Measurements from ENCODE around the gene CSNK2B.
"Not testable (repeated sequence)": the region's sequence is repeated elsewhere in the genome, so short reads cannot be mapped to it uniquely, and the experiment has no call there.

Gene CSNK2B

DNA sequence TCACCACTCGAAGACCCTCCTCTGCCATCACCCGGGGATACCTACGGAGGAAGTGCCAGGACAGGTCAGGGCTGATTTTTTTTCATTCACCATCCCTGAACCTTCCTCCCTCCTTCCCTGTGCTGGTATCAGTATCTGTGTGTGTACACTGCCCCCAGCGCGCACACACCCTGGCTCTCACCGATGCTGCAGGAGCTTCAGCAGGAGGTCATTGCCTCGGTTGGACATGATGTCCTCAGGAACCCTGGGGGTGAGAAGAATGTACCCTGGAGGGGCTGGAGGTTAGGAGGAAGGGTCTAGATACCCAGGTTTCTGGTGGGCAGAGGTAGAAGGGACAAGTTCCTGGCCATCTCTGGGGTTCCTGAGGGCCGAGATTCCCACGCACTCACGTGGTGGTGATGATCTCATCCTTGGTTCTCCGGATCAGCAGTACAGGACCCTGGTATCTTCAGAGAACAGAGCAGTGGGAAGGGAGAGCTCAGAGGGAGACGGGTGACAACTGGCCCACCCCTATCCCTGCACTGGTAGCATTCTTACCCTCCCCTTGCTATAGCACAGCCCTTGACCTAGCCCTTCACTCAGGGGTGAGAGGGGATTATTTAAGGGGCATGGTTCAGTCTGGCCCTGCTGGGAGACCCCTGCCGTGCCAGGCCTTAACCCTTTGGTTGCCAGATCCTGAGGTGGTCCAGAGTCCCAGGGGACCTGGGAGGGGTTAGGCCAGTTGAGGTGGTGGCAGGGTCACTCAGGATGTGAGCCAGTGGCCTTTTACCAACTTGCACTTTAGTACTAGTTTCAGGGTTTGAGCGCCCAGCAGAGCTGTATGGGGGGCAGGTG, 22.2 kb downstream of the CSNK2B start:
- no peak for DNase-seq (ENCODE audit: low read depth in 2 of 2)

DNA sequence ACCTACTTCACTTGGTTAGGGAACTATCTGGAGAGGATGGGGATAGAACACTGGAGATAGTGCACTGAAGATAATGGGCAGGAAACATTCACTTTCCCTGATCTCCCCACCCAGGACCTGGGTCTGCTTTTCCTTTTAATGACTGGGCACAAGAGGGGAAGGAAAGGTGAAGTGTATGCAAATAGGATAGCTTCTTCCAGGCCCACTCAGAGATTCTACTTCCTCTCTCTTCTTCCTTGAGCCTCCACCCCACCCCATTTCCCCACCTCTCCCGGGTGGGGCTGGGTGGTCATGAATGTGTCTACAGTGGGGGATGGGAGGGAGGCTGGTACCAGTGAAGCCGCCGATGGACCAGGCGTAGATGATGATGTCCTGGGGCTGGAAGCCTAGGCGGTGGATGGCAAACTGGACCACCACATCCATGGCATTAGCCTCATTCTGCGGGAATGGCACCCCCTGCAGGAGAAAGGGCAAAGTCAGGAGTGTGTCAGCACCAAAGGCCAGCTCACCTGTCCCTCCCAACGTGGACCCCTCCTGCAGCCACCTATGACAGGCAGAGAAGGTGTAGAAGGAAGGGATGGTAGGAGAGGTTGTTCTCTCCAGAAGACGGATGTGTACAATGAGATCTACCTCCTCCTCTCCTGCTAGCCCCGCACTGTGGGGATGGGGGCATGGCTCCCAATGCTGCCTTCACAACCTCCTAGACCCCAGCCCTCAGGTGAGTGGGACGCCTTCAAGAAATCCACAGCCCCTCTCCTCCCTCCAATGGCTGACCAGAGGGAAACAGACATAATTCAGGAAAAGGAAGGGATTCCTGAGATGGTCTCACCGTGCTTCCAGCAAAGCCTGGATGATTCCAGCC, 23.6 kb downstream of the CSNK2B start:
- no peak for DNase-seq (ENCODE audit: low read depth in 2 of 2)

DNA sequence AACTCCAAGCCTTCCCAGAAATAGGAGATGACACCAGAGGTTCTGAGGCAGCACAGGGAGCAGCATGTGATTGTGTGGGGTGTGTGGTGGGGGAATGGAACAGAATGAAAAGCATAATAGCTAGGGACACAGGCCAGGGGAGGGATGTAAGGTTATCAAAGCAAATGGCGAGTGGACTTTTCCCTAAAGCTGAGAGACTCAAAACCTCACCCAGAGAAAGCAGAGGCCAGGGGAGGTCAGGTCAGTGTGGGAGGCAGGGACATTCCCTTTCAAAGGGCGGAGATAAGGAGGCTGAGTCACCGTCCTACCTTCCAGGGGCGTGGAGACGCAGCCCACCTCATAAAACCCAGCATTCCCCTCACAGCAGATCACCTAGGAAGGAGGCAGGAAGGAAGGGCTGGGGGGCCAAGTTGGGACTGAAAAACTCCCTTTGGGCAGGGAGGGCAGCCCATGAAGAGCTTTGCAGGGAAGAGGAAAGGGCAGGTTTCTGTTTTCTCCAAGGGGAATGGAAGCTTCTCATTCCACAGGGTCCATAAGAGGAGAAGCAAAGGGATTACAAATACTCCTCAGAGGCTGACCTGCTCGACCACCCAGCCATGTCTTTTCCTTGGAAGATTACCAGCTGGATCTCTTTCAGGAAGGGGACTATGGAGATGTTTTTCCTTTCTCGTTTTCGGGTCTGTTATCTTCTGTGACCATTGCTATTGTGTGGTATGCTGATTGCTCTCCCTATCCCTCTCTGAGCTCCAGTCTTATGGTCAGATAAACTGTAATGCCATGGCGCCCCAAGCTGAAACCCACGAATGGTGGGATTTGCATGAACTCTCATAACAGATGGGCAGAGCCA, 24.6 kb downstream of the CSNK2B start:
- no peak for DNase-seq (ENCODE audit: low read depth in 2 of 2)

DNA sequence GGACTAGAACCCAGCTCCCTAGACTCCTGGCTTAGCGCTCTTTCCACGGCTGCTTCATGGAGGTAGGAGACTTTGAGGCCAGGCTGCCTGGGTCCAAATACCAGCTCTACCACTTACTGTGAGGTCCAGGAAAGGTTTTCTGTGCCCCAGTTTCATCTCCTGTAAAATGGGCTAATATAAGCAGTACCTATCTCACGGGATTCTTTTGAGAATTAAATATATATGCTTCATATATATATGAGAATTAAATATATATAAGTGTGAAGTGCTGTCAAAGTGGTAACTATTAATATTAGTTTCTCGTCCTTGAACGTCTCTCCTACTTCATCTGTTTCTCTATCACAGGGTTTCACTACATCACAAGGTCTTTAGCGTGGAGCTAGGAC, 25.2 kb downstream of the CSNK2B start:
- no peak for DNase-seq (ENCODE audit: low read depth in 2 of 2)

DNA sequence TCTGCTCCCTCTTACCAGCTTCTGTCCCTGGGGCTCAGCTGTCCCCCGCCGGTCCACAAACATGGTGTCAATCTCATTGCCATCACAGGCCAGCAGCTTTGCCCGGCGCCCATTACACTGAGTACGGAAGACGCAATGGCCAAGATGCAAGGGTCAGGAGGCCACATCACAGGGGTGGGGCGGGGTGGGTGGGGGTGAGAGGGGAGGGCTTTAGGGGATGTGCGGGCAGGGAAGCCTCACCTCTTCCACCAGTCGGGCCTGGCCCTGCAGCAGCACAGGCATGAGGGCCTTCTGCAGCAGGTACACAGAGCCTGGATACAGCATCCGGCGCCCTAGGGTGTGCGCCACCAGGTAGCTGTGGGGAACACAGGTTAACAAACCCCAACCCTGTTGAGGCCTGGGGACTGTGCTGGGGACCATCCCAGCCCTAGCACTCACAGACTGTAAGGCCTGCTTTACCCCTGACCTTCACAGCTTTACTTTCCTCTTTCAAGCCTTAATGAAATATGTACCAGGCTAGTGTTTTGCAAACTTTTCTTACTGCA, 25.8 kb downstream of the CSNK2B start:
- DNase-seq (ENCODE audit: low read depth in 2 of 2): no peak

DNA sequence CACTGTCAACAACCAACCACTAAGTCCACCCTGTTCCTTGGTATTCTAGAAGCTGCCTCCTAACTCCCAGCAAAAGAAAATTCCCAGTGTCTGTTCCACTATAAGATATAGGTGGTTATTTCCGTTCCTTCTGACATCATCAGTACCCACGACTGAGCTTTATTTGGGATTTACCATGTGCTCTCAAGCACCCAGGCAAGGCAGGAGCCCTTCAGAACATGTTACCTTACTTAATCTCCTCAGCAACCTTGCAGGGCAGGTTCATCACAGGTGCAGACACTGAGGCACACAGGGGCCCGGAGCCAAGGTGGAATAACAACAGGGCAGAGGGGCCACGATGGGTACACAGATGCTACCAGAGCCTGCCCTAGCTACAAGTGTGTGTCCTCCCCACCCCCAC, 26.5 kb downstream of the CSNK2B start:
- no peak for DNase-seq (ENCODE audit: low read depth in 2 of 2)

DNA sequence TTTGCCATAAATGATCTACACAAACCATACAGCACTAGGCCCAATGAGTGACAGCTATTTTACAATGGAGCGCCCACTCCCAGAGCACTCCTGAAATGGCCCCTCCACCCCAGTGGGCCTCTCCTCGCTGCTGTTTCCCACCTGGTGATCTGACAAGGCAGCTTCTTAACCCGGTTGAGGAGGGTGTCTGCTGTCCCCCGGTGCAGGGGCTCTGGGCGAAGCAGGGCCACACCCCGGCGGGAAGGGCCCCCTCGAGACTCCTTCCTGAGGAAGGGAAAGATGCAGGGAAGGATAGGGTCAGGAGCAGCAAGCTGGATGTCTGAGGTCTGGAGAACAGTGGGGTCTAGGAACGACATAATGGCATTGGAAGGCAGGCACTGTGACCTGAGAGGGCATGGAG, 27.0 kb downstream of the CSNK2B start:
- DNase-seq (ENCODE audit: low read depth in 2 of 2): no peak

DNA sequence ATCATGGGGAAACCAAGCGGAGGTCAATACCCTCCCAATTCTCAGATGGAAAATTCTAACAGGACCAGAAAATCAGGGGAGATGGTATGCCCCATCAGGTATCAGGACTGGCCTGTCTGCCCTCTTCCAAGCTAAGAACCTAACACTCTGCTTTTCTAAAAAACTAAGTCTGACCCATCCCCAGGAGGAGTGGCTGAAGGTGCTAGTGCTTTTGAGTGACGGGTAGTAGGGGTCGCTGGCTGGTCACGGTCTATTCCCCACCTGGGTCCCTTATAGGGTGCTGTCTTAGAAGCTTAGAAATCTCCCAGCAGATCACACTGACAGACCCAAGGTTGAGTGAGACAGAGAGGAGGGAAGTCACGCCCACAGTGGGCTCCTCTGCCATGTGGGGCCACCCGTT, 27.7 kb downstream of the CSNK2B start:
- DNase-seq (ENCODE audit: low read depth in 2 of 2): no peak

DNA sequence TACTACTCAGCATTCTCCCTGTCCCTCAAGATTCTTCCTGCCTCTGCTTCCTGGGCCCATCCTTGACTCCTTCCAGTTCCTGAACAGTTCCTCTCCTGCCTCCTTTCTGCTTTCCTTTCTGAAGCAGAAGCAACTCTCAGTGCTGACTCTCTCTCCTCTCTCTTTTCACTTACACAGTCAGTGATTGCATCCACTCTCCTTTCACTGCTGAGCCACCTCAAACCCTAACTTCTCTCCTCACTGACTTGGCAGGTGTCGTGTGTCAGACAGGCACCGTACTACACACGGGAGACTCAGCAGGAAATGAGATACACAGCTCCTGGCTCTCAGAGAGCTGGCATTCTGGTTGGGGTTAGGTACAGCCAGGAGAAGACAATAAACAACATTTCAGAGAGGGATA, 31.7 kb downstream of the CSNK2B start:
- no peak for DNase-seq (ENCODE audit: low read depth in 2 of 2)

DNA sequence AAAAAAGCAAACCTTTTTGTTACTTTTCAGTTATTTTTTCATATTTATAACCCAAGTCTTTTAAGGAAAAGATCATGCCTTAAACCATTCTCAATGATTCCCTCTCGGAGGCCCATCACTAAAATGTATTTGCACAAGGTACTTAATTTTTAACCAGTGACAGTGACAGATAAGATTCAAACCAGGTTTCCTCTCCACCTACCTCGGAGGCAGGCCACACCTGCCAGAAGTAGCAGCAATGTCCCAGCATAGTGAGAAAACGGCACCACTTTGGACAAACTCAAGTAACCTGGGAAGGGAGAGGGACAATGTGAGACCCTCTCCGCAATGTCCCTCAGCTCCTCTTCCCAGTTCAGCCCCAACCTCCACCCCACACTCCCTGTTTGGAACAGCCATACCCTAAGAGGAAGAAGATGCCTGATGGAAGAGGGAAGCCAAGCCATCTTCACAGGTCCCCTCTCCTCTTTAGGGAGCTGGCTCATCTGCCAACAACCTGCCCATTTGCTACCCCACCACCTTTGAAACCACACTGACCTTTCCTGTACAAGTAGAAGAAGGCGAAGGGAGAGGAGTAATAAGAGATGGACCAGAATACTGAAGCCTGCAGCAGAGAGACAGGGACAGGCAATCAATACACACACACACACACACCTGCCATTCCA, 35.0 kb downstream of the CSNK2B start:
- no peak for DNase-seq (ENCODE audit: low read depth in 2 of 2)

DNA sequence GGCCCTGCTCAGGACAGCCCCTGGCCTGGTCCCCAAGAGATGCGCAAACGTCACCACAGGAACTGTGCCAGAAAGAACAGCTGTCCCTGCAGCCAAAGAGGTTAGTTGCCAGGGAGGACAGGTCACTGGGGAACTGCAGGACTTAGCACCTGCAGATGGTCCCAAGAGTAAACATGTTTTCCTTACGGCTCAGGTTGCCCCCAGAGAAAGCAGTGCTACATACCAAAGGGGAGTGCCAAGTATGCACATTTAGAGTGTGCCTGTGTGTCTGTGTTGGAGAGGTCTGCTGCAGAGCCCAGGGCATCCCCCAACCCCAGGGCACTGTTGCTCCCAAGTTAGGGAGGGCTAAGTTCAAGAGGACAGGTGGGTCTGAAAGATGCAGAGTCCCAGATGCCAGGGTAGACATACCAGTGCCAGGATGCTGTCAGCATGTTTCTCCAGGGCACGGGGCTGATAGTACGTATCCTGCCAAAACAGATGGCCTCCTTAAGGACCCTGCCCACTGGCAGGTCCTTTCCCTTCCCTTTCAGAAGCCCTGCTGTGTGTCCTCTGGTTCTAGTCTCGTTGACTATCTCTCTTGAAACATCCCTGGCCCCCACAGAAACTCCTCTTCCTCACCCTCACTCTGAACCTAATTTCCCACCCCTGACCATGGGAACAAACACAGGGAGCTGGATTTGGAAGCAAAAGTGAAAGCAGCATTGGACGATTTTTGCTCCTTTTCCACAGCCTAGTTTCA, 36.0 kb downstream of the CSNK2B start:
- DNase-seq (ENCODE audit: low read depth in 2 of 2): no peak

DNA sequence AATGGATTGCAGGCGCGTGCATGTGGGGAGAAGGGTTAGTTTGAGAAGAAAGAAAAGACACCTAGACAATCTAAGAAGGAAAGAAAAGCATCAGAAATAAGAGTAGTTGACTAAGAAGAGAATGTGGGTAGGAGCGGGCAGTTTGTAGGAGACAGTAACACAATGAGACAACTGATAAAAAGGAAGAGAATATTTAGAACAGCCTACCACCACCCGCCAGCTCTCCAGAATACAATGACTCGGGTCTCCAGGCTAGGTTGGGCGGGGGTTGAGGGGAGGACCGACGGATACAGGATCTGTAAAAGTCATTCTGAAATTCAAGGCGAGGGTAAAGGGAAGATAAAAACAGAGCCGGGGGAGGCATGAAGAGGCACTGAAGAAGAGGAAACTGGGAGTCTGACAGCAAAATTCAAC, 36.5 kb downstream of the CSNK2B start:
- DNase-seq (ENCODE audit: low read depth in 2 of 2): peak in 1 of 2 donors; percentile 27

DNA sequence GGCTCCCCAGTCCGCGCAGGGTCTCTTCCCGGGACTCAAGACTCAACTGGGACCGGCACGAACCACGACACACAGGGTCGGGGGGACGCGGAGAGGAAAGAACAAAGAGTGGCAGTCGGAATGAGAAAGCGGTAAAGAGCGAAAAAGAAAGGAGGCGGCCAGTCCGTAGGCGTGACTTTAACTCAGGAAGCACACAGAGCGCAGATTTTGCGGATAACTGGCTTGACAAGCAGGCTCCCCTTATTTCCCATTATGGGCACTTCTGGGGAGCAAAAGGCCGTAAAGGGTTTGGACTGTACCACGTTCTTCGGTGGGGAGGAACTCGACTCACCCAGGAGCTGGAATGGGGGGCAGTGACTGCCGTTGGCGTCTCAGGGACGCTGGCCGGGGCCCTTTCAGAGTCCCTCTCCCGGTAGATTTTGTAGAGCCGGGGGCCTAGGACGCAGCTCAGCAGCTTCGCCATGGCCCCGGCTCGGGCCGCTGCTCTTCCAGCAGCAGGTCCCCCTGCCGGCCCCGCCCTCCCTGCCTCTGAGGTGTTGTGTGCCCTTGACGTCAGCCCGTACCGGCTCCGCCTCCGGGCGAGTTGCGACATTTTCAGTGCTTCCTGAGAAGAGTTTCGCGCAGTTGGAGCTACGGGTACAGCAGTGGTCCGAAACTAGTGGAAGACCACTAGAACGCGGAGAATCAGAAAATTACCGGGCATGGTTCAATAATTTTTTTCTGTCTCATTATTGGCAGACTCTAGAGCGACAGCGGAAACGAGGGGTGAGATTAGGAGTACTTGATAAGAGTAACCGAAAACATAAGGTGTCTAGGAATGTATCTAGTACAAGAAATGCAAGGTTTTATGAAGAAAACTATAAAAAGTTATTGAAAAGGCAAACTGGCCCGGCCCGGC, 37.2 kb downstream of the CSNK2B start, which contains the start of gene ABHD16A:
Gene ABHD16A (minus strand): TSS at position 506 of the 898 bp plus-strand sequence. CDS start 43 bp downstream, at position 463.
- peak; percentile 96 to 98 for DNase-seq (ENCODE audit: low read depth in 2 of 2)

DNA sequence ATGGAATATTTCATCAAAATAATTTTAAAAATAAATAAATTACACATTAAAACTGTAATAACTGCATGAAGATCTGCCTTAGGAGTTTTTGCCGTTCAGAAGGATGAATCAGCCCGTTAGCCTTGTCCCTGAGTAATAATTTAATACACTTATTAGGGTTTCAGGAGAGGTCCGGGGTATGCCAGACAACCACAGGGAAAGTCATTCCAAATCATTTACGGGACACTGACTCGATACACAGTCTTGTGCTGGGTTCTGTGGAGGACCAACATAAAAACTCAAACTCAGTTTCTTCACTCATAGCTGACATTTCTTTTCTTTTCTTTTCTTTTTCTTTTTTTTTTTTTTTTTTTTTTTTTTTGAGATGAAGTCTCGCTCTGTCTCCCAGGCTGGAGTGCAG, 40.1 kb downstream of the CSNK2B start:
- DNase-seq (ENCODE audit: low read depth in 2 of 2): no peak

DNA sequence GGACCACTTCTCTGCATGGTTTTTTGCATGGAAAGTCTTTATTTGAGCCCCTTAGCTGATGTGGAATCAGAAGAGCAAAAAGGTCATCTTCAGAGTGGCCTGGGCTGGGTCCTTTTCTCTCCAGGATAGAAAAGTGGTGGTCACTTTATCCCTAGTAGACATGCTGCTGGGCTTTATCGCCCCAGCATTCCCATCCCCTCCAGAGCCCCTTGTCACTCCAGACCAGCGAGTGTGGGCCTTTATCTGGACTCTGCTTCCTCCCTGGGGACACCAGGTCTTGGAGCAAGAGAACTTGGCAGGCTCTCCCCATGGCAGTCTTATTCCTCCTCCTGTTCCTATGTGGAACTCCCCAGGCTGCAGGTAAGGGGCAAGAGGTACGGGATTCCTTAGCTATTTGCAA, 40.7 kb downstream of the CSNK2B start, which contains the start of gene LY6G6F:
Gene LY6G6F (plus strand): TSS at position 268 of the 400 bp plus-strand sequence. CDS start 41 bp downstream, at position 309.
- DNase-seq (ENCODE audit: low read depth in 2 of 2): no peak

DNA sequence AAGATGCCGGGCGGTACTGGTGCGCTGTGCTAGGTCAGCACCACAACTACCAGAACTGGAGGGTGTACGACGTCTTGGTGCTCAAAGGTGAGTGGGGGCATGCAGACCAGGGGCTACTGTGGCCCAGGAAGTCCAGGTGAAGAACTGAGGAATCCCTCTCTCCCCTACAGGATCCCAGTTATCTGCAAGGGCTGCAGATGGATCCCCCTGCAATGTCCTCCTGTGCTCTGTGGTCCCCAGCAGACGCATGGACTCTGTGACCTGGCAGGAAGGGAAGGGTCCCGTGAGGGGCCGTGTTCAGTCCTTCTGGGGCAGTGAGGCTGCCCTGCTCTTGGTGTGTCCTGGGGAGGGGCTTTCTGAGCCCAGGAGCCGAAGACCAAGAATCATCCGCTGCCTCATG, 41.8 kb downstream of the CSNK2B start:
- no peak for DNase-seq (ENCODE audit: low read depth in 2 of 2)

DNA sequence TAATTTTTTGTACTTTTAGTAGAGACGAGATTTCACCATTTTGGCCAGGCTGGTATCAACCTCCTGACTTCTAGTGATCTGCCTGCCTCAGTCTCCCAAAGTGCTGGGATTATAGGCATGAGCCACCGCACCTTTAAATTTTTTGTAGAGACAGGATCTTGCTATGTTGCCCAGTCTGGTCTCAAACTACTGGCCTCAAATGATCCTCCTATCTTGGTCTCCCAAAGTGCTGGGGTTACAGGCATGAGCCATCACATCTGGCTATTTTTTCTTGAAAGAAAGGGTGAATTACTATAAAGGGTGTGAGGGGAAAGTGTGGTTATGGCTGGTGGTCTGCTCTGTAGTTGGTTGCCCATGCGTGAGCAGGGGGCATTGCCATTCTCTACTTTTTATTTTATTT, 42.3 kb downstream of the CSNK2B start:
- no peak for DNase-seq (ENCODE audit: low read depth in 2 of 2)

DNA sequence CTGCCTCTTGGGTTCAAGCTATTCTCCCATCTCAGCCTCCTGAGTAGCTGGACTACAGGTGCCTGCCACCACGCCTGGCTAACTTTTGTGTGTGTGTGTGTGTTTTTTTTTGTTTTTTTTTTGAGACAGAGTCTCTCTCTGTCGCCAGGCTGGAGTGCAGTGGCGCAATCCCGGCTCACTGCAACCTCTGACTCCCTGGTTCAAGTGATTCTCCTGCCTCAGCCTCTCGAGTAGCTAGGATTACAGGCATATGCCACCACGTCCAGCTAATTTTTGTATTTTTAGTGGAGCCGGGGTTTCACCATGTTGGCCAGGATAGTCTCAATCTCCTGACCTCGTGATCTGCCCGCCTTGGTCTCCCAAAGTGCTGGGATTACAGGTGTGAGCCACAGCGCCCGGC, 43.3 kb downstream of the CSNK2B start:
- DNase-seq (ENCODE audit: low read depth in 2 of 2): not testable (repeated sequence)

DNA sequence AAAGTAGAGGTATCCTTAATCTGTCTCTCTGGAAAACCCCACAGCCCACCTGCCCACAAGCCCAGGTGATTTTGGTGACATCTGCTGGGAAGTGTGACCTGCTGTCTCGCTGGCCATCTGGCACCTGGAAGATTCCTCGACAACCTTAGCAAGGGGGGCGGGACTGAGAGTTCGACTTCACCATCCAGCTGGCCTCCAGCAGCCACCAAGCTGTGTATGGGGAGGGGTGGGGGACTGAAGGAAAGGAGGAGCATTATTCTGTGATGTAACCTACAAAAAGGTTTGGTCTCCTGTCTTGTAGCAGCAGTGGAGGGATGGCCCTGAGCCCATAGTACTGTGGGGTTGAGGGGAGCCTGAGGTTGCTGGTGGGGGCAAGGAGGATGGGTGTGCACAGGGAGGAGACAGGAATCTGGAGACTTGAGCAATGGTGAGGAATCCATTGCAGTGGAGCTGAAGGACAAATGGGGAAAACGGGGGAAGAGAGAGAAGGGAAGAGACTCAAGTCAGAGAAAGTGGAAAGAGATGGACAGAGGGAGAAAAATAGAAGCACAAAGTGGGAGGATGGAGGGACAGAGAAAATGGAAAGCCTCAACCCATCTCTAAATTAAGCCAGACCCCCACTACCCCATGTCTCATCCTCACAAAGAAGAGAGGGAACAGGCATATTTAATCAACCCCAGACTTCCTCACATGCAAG, 44.8 kb downstream of the CSNK2B start:
- DNase-seq (ENCODE audit: low read depth in 2 of 2): no peak

Measured in stimulated activated CD4-positive, alpha-beta T cell treated with anti-CD3 and anti-CD28 coated beads, Interleukin-15, amount 100 ng/mL, for 48 hours (primary cell).